OCI-LY1 (cell line): ENCODE measurements around the gene EXTL2.

Source experiments
- EZH2 ChIP-seq: fragments of 200-600 bp; sonication (generic), shearing (Covaris generic); IDR thresholded peaks from 2 replicates; pipeline ENCODE4 v1.8.0; 2017; ENCODE audit warnings: borderline replicate concordance, mixed run types, mild to moderate bottlenecking, antibody characterized with exemption, low read length, moderate library complexity, mixed read lengths
- TF ChIP-seq, protein P1 (sequence below): fragments of 200-600 bp; sonication (generic), shearing (Covaris generic); IDR thresholded peaks from 2 replicates; pipeline ENCODE4 v1.5.1; 2017; ENCODE audit warnings: mild to moderate bottlenecking, antibody characterized with exemption, low read length, moderate library complexity, mixed read lengths

DNA sequence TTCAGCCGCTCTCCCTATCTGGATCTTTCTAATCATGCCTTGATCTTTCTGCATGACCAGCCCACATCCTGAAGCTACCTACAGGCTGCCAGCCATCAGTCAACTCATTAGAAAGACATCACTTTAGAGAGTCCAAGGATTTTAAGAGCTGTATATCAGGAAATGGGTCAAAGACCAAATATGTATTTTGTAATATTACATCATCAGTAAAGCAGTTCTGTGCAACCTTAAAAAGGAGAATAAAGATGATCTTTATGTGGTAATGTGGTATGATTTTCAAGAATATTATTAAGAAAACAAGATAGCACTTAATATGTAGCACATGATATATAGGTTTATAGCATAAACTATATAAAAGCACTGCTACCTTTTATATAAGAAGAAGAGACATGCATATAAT is 48.9 kb upstream of the EXTL2 start:
- TF ChIP-seq, protein P1, sequence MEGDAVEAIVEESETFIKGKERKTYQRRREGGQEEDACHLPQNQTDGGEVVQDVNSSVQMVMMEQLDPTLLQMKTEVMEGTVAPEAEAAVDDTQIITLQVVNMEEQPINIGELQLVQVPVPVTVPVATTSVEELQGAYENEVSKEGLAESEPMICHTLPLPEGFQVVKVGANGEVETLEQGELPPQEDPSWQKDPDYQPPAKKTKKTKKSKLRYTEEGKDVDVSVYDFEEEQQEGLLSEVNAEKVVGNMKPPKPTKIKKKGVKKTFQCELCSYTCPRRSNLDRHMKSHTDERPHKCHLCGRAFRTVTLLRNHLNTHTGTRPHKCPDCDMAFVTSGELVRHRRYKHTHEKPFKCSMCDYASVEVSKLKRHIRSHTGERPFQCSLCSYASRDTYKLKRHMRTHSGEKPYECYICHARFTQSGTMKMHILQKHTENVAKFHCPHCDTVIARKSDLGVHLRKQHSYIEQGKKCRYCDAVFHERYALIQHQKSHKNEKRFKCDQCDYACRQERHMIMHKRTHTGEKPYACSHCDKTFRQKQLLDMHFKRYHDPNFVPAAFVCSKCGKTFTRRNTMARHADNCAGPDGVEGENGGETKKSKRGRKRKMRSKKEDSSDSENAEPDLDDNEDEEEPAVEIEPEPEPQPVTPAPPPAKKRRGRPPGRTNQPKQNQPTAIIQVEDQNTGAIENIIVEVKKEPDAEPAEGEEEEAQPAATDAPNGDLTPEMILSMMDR: no peak
- no peak for TF ChIP-seq EZH2
